PC-3 (cell line): Measurements from ENCODE around the gene STX16.

ENCODE experiments used
- CTCF ChIP-seq: fragments of 300-600 bp; sonication (generic); conservative IDR thresholded peaks from 2 replicates; pipeline ENCODE4 v1.5.1; 2017; ENCODE audit warnings: antibody characterized with exemption, low read depth, mild to moderate bottlenecking, low read length
- EZH2 ChIP-seq: fragments of 300-600 bp; sonication (generic); IDR thresholded peaks from one replicate; pipeline ENCODE4 v1.6.1; 2017; ENCODE audit warnings: antibody characterized with exemption, mild to moderate bottlenecking, low read length; ENCODE audit not compliant: unreplicated experiment
- EZH2phosphoT487 ChIP-seq: fragments of 300-600 bp; sonication (generic); IDR thresholded peaks from 2 replicates; pipeline ENCODE4 v1.6.1; 2018; ENCODE audit warnings: mild to moderate bottlenecking, antibody characterized with exemption, low read length, borderline replicate concordance

DNA sequence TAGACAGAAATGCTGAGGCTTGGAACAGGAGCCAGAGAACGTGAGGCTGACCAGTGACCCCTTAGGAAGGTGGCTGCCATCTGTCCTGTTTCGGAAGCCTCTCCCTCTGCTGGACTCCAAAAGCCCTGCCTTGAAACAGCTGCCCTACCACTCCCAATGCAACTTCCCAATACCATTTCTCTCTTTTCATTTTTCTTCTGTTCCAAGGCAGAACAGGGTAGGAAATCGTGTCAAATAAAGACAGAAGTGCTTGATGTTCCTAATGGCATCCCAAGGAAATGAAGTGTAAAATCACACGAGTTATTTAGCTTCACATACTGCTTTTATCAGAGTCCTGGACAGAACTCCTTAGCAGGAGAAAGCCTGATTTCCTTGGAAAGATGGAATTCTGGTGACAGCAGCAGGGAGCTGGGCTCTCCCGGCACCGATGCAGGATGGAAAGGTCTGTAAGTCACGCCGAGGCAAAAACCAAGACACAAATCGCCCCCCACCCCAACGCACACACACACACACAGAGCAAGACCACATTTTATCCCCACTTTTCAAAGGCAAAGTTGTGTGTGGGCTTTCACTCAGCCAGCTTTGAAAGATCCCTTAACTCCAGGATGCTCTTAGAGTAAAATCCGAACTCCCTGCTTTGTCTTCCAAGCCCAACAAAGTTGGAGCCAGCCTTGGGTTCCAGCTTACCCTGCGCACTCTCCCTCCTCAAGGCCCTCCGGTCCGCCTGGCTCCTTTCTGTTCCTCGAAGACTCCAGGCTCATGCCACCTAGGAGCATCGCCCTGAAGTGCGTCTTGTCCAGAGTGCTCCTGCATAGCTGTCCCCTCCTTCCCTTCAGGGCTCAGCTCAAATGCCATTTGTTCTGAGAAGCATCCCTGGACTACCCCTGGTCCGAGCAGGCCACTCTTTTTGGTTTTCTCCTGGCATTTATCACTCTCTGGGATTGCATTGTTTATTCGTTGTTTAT is 11.6 kb upstream of the STX16 start:
- no peak for TF ChIP-seq CTCF
- TF ChIP-seq EZH2, result no peak
- TF ChIP-seq EZH2phosphoT487, result no peak
